MM.1S (cell line): ENCODE data around the gene SLC38A5.

Experiments
- EZH2 ChIP-seq: fragments of 300-600 bp; sonication (generic); optimal IDR thresholded peaks from 2 replicates; pipeline ENCODE3; 2017; ENCODE audit warnings: low read depth, mild to moderate bottlenecking, antibody characterized with exemption, low read length, mixed read lengths
- TF ChIP-seq, protein P1 (sequence below): fragments of 300-600 bp; sonication (generic); IDR thresholded peaks from 2 replicates; pipeline ENCODE4 v1.5.1; 2016; ENCODE audit warnings: antibody characterized with exemption, low read length, mixed read lengths

DNA sequence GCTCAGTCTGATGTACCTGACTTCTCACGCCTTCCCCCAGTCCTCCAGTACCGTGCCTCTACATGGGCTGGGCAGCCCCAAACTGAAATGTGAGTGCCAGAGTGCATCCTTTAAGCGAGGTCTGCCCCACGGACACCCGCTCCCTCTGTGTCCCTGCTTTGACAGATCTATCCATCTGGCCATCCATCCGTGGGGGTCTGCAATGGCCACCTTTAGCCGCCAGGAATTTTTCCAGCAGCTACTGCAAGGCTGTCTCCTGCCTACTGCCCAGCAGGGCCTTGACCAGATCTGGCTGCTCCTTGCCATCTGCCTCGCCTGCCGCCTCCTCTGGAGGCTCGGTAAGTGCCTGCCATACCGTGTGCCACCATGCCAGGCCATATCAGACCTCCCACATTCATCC is 39.6 kb upstream of the SLC38A5 start:
- TF ChIP-seq, protein P1, sequence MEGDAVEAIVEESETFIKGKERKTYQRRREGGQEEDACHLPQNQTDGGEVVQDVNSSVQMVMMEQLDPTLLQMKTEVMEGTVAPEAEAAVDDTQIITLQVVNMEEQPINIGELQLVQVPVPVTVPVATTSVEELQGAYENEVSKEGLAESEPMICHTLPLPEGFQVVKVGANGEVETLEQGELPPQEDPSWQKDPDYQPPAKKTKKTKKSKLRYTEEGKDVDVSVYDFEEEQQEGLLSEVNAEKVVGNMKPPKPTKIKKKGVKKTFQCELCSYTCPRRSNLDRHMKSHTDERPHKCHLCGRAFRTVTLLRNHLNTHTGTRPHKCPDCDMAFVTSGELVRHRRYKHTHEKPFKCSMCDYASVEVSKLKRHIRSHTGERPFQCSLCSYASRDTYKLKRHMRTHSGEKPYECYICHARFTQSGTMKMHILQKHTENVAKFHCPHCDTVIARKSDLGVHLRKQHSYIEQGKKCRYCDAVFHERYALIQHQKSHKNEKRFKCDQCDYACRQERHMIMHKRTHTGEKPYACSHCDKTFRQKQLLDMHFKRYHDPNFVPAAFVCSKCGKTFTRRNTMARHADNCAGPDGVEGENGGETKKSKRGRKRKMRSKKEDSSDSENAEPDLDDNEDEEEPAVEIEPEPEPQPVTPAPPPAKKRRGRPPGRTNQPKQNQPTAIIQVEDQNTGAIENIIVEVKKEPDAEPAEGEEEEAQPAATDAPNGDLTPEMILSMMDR = no peak
- no peak for TF ChIP-seq EZH2
